ENCODE data around the gene SACM1L.
"Not testable (repeated sequence)": the region's sequence is repeated elsewhere in the genome, so short reads cannot be mapped to it uniquely, and the experiment has no call there.

The SACM1L gene

DNA sequence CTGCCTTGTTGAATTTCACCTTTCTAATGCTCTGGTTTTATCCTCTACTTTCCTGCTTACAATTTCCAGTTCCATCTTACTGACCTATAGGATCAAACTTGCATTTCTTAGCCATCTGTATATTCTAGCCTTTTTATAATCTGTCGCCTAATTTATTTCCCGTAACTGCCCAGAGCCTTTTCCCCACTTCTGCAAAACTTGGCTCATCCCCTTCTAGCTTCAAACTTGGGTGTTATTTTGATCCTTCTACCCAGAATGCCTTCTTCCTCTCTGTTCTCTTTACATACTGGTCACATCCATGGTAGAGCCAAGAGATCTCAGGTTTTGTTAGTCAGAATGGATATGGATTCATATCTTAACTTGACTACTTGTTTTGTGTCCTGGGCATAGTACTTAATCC, 2.6 kb downstream of the SACM1L start:
- ATAC-seq, result no peak
- no peak for TF ChIP-seq ISL1 (CRISPR knock-in tag; IDR thresholded peaks at IDR 0.05)
- no peak for TF ChIP-seq OSR1 (CRISPR knock-in tag; IDR thresholded peaks at IDR 0.05)

DNA sequence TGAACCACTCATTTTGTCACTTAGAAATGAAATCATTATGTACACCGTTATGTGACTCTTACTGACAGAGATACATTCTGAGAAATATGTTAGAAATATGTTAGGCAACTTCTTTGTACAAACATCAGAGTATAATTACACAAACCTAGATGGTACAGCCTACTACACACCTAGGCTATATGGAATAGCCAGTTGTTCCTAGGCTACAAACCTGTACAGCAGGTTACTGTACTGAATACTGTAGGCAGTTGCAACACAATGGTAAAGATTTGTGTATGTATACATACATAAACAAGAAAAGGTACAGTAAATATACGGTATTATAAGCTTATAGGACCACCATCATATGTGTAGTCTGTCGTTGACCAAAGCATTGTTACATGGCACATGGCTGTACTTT, 3.7 kb downstream of the SACM1L start:
- TF ChIP-seq GLIS3 (CRISPR knock-in tag; IDR thresholded peaks at IDR 0.05) (no peak), TOX (CRISPR knock-in tag; IDR thresholded peaks at IDR 0.05; ENCODE audit: borderline replicate concordance) (no peak), RARB (CRISPR knock-in tag; IDR thresholded peaks at IDR 0.05) (no peak), TCF4 (CRISPR knock-in tag; IDR thresholded peaks at IDR 0.05; ENCODE audit: borderline replicate concordance) (no peak), ZFP30 (CRISPR knock-in tag; IDR thresholded peaks at IDR 0.05) (no peak), OSR1 (CRISPR knock-in tag; IDR thresholded peaks at IDR 0.05) (no peak), ZFP3 (CRISPR knock-in tag; IDR thresholded peaks at IDR 0.05) (no peak), POU6F1 (CRISPR knock-in tag; IDR thresholded peaks at IDR 0.05; ENCODE audit: borderline replicate concordance, low read depth) (no peak)
- ATAC-seq, result no peak

- ATAC-seq, result peak; percentile 4; the same call in 2 of the 3 replicates
- no peak for TF ChIP-seq RARB (CRISPR knock-in tag; IDR thresholded peaks at IDR 0.05)
- no peak for TF ChIP-seq BACH2 (CRISPR knock-in tag; IDR thresholded peaks at IDR 0.05; ENCODE audit: borderline replicate concordance)
- TF ChIP-seq CREB5 (CRISPR knock-in tag; IDR thresholded peaks at IDR 0.05; ENCODE audit: low read depth), result no peak
- TF ChIP-seq ISL1 (CRISPR knock-in tag; IDR thresholded peaks at IDR 0.05), result no peak
- TF ChIP-seq TCF4 (CRISPR knock-in tag; IDR thresholded peaks at IDR 0.05; ENCODE audit: borderline replicate concordance), result no peak
- TF ChIP-seq ZNF565 (CRISPR knock-in tag; conservative IDR thresholded peaks at IDR 0.05; ENCODE audit: low read depth), result no peak
- TF ChIP-seq PATZ1 (CRISPR knock-in tag; IDR thresholded peaks at IDR 0.05; ENCODE audit: borderline replicate concordance), result no peak
- TF ChIP-seq SNAI2 (CRISPR knock-in tag; IDR thresholded peaks at IDR 0.05), result no peak
- no peak for TF ChIP-seq ESRRG (CRISPR knock-in tag; IDR thresholded peaks at IDR 0.05)
- TF ChIP-seq, protein P1, sequence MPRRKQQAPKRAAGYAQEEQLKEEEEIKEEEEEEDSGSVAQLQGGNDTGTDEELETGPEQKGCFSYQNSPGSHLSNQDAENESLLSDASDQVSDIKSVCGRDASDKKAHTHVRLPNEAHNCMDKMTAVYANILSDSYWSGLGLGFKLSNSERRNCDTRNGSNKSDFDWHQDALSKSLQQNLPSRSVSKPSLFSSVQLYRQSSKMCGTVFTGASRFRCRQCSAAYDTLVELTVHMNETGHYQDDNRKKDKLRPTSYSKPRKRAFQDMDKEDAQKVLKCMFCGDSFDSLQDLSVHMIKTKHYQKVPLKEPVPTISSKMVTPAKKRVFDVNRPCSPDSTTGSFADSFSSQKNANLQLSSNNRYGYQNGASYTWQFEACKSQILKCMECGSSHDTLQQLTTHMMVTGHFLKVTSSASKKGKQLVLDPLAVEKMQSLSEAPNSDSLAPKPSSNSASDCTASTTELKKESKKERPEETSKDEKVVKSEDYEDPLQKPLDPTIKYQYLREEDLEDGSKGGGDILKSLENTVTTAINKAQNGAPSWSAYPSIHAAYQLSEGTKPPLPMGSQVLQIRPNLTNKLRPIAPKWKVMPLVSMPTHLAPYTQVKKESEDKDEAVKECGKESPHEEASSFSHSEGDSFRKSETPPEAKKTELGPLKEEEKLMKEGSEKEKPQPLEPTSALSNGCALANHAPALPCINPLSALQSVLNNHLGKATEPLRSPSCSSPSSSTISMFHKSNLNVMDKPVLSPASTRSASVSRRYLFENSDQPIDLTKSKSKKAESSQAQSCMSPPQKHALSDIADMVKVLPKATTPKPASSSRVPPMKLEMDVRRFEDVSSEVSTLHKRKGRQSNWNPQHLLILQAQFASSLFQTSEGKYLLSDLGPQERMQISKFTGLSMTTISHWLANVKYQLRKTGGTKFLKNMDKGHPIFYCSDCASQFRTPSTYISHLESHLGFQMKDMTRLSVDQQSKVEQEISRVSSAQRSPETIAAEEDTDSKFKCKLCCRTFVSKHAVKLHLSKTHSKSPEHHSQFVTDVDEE (CRISPR knock-in tag; IDR thresholded peaks at IDR 0.05), result no peak
- TF ChIP-seq GLIS3 (CRISPR knock-in tag; IDR thresholded peaks at IDR 0.05), result no peak
- no peak for TF ChIP-seq ZNF70 (CRISPR knock-in tag; IDR thresholded peaks at IDR 0.05)
- no peak for TF ChIP-seq CSDC2 (CRISPR knock-in tag; IDR thresholded peaks at IDR 0.05)
- TF ChIP-seq PPARA (CRISPR knock-in tag; IDR thresholded peaks at IDR 0.05; ENCODE audit: borderline replicate concordance), result no peak
- TF ChIP-seq TOX (CRISPR knock-in tag; IDR thresholded peaks at IDR 0.05; ENCODE audit: borderline replicate concordance), result no peak
- no peak for TF ChIP-seq ARNTL (CRISPR knock-in tag; IDR thresholded peaks at IDR 0.05; ENCODE audit: borderline replicate concordance, low read depth)
- TF ChIP-seq ZFP3 (CRISPR knock-in tag; IDR thresholded peaks at IDR 0.05), result no peak
- no peak for TF ChIP-seq OSR1 (CRISPR knock-in tag; IDR thresholded peaks at IDR 0.05)
- no peak for TF ChIP-seq POU6F1 (CRISPR knock-in tag; IDR thresholded peaks at IDR 0.05; ENCODE audit: borderline replicate concordance, low read depth)
- no peak for TF ChIP-seq ZC3H10 (CRISPR knock-in tag; IDR thresholded peaks at IDR 0.05)
Observed at GRCh38 chr3:45693941-45694521, 4.8 kb downstream of the SACM1L start.

DNA sequence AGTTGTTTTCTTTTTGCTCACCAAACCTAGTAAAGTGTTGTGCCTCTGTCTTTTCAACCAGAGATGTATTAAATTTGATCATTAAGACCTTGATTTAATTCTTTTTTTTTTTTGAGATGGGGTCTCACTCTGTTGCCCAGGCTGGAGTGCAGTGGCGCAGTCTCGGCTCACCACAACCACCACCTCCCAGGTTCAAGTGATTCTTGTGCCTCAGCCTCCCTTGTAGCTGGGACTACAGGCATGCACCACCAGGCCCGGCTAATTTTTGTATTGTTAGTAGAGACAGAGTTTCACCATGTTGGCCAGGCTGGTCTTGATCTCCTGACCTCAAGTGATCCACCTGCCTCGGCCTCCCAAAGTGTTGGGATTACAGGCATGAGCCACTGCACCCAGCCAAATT, 6.0 kb downstream of the SACM1L start:
- not testable (repeated sequence) for ATAC-seq
